ENCODE measurements around the gene NEURL1B.

Gene NEURL1B

DNA sequence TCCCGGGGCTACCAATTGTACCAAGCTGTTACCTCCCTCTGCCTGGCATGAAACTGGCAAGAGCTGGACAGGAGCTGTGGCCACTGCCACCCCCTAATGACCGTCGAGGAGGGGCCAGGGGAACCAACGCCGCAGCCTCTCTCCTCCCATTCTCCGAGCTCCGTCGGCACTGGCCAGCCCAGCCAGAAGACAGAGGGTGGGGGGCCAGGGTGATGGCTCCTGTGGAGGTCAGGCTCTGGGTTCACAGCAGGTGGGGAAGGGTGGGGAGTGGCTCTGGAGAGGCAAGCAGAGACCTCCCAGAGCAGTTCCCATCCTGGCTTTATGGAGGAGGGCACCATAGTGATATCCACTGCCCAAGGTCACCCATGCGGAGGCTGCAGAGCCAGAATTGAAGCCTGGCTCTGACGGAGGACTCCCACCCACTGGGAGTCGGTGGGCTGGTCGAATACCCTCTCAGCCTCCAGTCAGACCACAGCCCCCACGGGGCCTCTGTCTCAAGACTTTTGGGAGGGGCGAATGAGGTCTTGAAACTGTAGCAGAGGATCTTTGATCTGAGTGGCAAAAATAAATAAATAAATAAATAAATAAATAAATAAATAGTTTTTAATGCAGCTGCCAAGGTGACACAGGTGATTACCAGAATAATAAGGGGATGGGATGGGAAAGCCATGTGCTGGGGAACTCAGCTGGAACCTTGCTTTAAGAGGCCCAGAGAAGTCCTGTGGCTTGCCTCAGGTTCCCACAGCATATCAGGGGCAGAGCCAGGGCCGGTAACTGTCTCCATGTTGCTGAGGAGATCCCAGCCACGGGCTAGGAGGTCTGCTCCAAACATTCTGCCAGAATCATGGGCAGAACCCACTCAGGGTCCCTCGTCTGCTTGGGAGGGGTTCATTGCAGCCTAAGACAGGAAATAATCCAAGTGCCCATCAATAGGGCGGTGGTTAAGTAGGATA lies 42.5 kb upstream of the NEURL1B start (continued):
- TF ChIP-seq, protein P1, sequence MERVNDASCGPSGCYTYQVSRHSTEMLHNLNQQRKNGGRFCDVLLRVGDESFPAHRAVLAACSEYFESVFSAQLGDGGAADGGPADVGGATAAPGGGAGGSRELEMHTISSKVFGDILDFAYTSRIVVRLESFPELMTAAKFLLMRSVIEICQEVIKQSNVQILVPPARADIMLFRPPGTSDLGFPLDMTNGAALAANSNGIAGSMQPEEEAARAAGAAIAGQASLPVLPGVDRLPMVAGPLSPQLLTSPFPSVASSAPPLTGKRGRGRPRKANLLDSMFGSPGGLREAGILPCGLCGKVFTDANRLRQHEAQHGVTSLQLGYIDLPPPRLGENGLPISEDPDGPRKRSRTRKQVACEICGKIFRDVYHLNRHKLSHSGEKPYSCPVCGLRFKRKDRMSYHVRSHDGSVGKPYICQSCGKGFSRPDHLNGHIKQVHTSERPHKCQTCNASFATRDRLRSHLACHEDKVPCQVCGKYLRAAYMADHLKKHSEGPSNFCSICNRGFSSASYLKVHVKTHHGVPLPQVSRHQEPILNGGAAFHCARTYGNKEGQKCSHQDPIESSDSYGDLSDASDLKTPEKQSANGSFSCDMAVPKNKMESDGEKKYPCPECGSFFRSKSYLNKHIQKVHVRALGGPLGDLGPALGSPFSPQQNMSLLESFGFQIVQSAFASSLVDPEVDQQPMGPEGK (tag by site-specific recombination; IDR thresholded peaks at IDR 0.05): no peak
- TF ChIP-seq ZNF514 (tag by site-specific recombination; IDR thresholded peaks at IDR 0.05): no peak
- no peak for TF ChIP-seq ZNF248 (tag by site-specific recombination; IDR thresholded peaks at IDR 0.05)
- no peak for TF ChIP-seq GLI2 (tag by site-specific recombination; IDR thresholded peaks at IDR 0.05; ENCODE audit: borderline replicate concordance, low read depth)
- TF ChIP-seq ZNF600 (tag by site-specific recombination; IDR thresholded peaks at IDR 0.05): no peak
- TF ChIP-seq, protein P2, sequence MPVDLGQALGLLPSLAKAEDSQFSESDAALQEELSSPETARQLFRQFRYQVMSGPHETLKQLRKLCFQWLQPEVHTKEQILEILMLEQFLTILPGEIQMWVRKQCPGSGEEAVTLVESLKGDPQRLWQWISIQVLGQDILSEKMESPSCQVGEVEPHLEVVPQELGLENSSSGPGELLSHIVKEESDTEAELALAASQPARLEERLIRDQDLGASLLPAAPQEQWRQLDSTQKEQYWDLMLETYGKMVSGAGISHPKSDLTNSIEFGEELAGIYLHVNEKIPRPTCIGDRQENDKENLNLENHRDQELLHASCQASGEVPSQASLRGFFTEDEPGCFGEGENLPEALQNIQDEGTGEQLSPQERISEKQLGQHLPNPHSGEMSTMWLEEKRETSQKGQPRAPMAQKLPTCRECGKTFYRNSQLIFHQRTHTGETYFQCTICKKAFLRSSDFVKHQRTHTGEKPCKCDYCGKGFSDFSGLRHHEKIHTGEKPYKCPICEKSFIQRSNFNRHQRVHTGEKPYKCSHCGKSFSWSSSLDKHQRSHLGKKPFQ (tag by site-specific recombination; IDR thresholded peaks at IDR 0.05): no peak
- no peak for TF ChIP-seq ZNF366 (tag by site-specific recombination; conservative IDR thresholded peaks at IDR 0.05)
- TF ChIP-seq ZFP37 (tag by site-specific recombination; IDR thresholded peaks at IDR 0.05): no peak
- TF ChIP-seq, protein P3, sequence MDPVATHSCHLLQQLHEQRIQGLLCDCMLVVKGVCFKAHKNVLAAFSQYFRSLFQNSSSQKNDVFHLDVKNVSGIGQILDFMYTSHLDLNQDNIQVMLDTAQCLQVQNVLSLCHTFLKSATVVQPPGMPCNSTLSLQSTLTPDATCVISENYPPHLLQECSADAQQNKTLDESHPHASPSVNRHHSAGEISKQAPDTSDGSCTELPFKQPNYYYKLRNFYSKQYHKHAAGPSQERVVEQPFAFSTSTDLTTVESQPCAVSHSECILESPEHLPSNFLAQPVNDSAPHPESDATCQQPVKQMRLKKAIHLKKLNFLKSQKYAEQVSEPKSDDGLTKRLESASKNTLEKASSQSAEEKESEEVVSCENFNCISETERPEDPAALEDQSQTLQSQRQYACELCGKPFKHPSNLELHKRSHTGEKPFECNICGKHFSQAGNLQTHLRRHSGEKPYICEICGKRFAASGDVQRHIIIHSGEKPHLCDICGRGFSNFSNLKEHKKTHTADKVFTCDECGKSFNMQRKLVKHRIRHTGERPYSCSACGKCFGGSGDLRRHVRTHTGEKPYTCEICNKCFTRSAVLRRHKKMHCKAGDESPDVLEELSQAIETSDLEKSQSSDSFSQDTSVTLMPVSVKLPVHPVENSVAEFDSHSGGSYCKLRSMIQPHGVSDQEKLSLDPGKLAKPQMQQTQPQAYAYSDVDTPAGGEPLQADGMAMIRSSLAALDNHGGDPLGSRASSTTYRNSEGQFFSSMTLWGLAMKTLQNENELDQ (tag by site-specific recombination; IDR thresholded peaks at IDR 0.05; ENCODE audit: low read depth): no peak
- TF ChIP-seq ZNF169 (tag by site-specific recombination; IDR thresholded peaks at IDR 0.05): no peak
- TF ChIP-seq ZFP3 (tag by site-specific recombination; IDR thresholded peaks at IDR 0.05; ENCODE audit: low read depth): no peak
- no peak for TF ChIP-seq ZBTB17 (tag by site-specific recombination; IDR thresholded peaks at IDR 0.05)
- TF ChIP-seq GLIS2 (tag by site-specific recombination; IDR thresholded peaks at IDR 0.05): no peak
- no peak for TF ChIP-seq TCF7L2 (IDR thresholded peaks at IDR 0.05; ENCODE audit: borderline replicate concordance, low read depth, low read length)
- no peak for TF ChIP-seq ZNF707 (tag by site-specific recombination; IDR thresholded peaks at IDR 0.05)
- no peak for TF ChIP-seq ZNF785 (tag by site-specific recombination; IDR thresholded peaks at IDR 0.05)
- no peak for TF ChIP-seq ZNF510 (tag by site-specific recombination; IDR thresholded peaks at IDR 0.05; ENCODE audit: insufficient replicate concordance)
- no peak for TF ChIP-seq ZNF211 (tag by site-specific recombination; IDR thresholded peaks at IDR 0.05; ENCODE audit: low read depth)
- TF ChIP-seq ZNF391 (tag by site-specific recombination; IDR thresholded peaks at IDR 0.05; ENCODE audit: borderline replicate concordance, low read depth): no peak
- TF ChIP-seq ZNF350 (tag by site-specific recombination; IDR thresholded peaks at IDR 0.05): no peak
- TF ChIP-seq ZNF558 (tag by site-specific recombination; IDR thresholded peaks at IDR 0.05): peak; percentile 63; the same call in 1 of the 2 replicates
- TF ChIP-seq, protein P4, sequence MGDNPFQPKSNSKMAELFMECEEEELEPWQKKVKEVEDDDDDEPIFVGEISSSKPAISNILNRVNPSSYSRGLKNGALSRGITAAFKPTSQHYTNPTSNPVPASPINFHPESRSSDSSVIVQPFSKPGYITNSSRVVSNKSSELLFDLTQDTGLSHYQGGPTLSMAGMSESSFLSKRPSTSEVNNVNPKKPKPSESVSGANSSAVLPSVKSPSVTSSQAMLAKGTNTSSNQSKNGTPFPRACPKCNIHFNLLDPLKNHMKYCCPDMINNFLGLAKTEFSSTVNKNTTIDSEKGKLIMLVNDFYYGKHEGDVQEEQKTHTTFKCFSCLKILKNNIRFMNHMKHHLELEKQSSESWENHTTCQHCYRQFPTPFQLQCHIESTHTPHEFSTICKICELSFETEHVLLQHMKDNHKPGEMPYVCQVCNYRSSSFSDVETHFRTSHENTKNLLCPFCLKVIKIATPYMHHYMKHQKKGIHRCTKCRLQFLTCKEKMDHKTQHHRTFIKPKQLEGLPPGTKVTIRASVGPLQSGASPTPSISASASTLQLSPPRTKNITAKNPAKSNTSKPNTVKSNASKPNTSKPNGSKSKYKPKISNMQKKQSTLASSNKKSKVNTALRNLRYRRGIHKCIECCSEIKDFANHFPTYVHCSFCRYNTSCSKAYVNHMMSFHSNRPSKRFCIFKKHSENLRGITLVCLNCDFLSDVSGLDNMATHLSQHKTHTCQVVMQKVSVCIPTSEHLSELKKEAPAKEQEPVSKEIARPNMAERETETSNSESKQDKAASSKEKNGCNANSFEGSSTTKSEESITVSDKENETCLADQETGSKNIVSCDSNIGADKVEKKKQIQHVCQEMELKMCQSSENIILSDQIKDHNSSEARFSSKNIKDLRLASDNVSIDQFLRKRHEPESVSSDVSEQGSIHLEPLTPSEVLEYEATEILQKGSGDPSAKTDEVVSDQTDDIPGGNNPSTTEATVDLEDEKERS (tag by site-specific recombination; IDR thresholded peaks at IDR 0.05): no peak
- TF ChIP-seq, protein P5, sequence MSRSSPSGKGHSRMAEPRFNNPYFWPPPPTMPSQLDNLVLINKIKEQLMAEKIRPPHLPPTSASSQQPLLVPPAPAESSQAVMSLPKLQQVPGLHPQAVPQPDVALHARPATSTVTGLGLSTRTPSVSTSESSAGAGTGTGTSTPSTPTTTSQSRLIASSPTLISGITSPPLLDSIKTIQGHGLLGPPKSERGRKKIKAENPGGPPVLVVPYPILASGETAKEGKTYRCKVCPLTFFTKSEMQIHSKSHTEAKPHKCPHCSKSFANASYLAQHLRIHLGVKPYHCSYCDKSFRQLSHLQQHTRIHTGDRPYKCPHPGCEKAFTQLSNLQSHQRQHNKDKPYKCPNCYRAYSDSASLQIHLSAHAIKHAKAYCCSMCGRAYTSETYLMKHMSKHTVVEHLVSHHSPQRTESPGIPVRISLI (tag by site-specific recombination; IDR thresholded peaks at IDR 0.05): no peak
- TF ChIP-seq ZNF214 (tag by site-specific recombination; IDR thresholded peaks at IDR 0.05; ENCODE audit: borderline replicate concordance): no peak
- TF ChIP-seq ZNF776 (tag by site-specific recombination; IDR thresholded peaks at IDR 0.05; ENCODE audit: borderline replicate concordance): no peak
- TF ChIP-seq GFI1B (tag by site-specific recombination; IDR thresholded peaks at IDR 0.05): no peak
- TF ChIP-seq ZNF664 (tag by site-specific recombination; IDR thresholded peaks at IDR 0.05): 0 out of 2 replicates have a peak, but pooled peaks have one; percentile 38
- TF ChIP-seq, protein P6, sequence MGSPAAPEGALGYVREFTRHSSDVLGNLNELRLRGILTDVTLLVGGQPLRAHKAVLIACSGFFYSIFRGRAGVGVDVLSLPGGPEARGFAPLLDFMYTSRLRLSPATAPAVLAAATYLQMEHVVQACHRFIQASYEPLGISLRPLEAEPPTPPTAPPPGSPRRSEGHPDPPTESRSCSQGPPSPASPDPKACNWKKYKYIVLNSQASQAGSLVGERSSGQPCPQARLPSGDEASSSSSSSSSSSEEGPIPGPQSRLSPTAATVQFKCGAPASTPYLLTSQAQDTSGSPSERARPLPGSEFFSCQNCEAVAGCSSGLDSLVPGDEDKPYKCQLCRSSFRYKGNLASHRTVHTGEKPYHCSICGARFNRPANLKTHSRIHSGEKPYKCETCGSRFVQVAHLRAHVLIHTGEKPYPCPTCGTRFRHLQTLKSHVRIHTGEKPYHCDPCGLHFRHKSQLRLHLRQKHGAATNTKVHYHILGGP (tag by site-specific recombination; IDR thresholded peaks at IDR 0.05): no peak
